Keratinocyte (primary cell): ENCODE data around the gene ETV5. TPM values are rescaled to one million over a fixed set of nuclear protein-coding genes. Genes with fewer than 3 reads are reported as not detected.

ENCODE experiments used
- DNase-seq: peaks from one replicate; pipeline ENCODE4 v3.0.0-alpha.2; 2011; ENCODE audit warnings: low read depth, missing footprints, low spot score
- FAIRE-seq: peaks from 2 replicates; lab custom pipeline; 2011; peaks lifted over from hg19 to GRCh38; lab: Jason Lieb, UNC
- H2AFZ ChIP-seq: 2 replicates; pipeline ENCODE4 v1.6.0; 2012; ENCODE audit warnings: low read length, control low read depth, inconsistent platforms; ENCODE audit not compliant: control insufficient read depth
- H3K27ac ChIP-seq: 2 replicates; pipeline ENCODE4 v1.5.1; 2011; ENCODE audit warnings: low read length; ENCODE audit not compliant: control insufficient read depth, insufficient read depth
- H3K27me3 ChIP-seq: 3 replicates; pipeline ENCODE4 v1.6.0; 2011; ENCODE audit warnings: low read length; ENCODE audit not compliant: control insufficient read depth, insufficient read depth; ENCODE audit errors: extremely low read depth
- H3K36me3 ChIP-seq, 2 experiments: 2 replicates in 1 of 2; 3 replicates in 1 of 2; pipeline ENCODE4 v1.5.1; 2011; ENCODE audit warnings: low read length in 2 of 2, mild to moderate bottlenecking in 1 of 2; ENCODE audit not compliant: control insufficient read depth in 2 of 2, insufficient read depth in 2 of 2; ENCODE audit errors: extremely low read depth in 1 of 2
- H3K4me1 ChIP-seq: 3 replicates; pipeline ENCODE4 v1.5.1; 2011; ENCODE audit warnings: low read length; ENCODE audit not compliant: control insufficient read depth, insufficient read depth; ENCODE audit errors: extremely low read depth
- H3K4me2 ChIP-seq: 3 replicates; pipeline ENCODE4 v1.6.0; 2011; ENCODE audit warnings: low read depth, low read length; ENCODE audit not compliant: control insufficient read depth, insufficient read depth; ENCODE audit errors: extremely low read depth
- H3K4me3 ChIP-seq, 3 experiments: fragments of 200-600 bp in 1 of 3; sonication (generic) in 1 of 3; 2 replicates in 2 of 3; 3 replicates in 1 of 3; pipeline ENCODE4 v1.5.1; 2011 to 2016; ENCODE audit warnings: low read length in 3 of 3, mild to moderate bottlenecking in 3 of 3, control low read depth in 2 of 3, inconsistent platforms in 1 of 3, low read depth in 1 of 3, mixed read lengths in 1 of 3, mixed run types in 1 of 3, moderate library complexity in 1 of 3; ENCODE audit not compliant: control insufficient read depth in 2 of 3, insufficient read depth in 2 of 3; ENCODE audit errors: extremely low read depth in 1 of 3
- H3K79me2 ChIP-seq: 2 replicates; pipeline ENCODE4 v1.6.0; 2012; ENCODE audit warnings: low read length; ENCODE audit not compliant: control insufficient read depth, insufficient read depth
- H3K9ac ChIP-seq: 3 replicates; pipeline ENCODE4 v1.6.0; 2011; ENCODE audit warnings: low read length; ENCODE audit not compliant: control insufficient read depth, insufficient read depth; ENCODE audit errors: extremely low read depth
- H3K9me1 ChIP-seq: 3 replicates; pipeline ENCODE4 v1.6.0; 2011; ENCODE audit warnings: low read length; ENCODE audit not compliant: control insufficient read depth, insufficient read depth; ENCODE audit errors: extremely low read depth
- H3K9me3 ChIP-seq: 2 replicates; pipeline ENCODE4 v1.5.1; 2012; ENCODE audit warnings: low read depth, low read length; ENCODE audit not compliant: control insufficient read depth
- H4K20me1 ChIP-seq: 3 replicates; pipeline ENCODE4 v1.6.0; 2011; ENCODE audit warnings: low read length; ENCODE audit not compliant: control insufficient read depth, insufficient read depth; ENCODE audit errors: extremely low read depth
- CTCF ChIP-seq, 3 experiments: IDR thresholded peaks in 1 of 3; conservative IDR thresholded peaks in 1 of 3; optimal IDR thresholded peaks in 1 of 3; 2 replicates in 2 of 3; 3 replicates in 1 of 3; pipeline versions ENCODE3 to v1.5.1; 2011; ENCODE audit warnings: low read length in 3 of 3, mild to moderate bottlenecking in 3 of 3, moderate library complexity in 2 of 3, control low read depth in 1 of 3, inconsistent platforms in 1 of 3; ENCODE audit not compliant: insufficient read depth in 2 of 3; ENCODE audit errors: extremely low read depth in 1 of 3
- EZH2 ChIP-seq: IDR thresholded peaks from one replicate; pipeline ENCODE4 v1.6.1; 2012; ENCODE audit warnings: inconsistent platforms, mild to moderate bottlenecking, low read length, moderate library complexity
- dilution Hi-C: fragments of 300-500 bp; cut with MboI; formaldehyde crosslinking; loops from one replicate; pipeline ENCODE4 v1.7.0; 2020; ENCODE audit warnings: low sequenced_read_pairs; ENCODE audit not compliant: extremely low pct_ligation_motif_present
- polyA plus RNA-seq, 5 experiments: library from polyadenylated mRNA; depleted of rRNA in 3 of 5; stranded (reverse) in 3 of 5; stranded (forward) in 1 of 5; unstranded in 1 of 5; fragments of >200 nt; gene quantifications; 1 replicate in 1 of 5; 2 replicates in 3 of 5; 3 replicates in 1 of 5; pipeline versions ENCODE4 v1.2.1 to v1.2.3, GENCODE V29; 2011 to 2012; ENCODE audit warnings: missing spikeins in 2 of 5, low read depth in 1 of 5, low replicate concordance in 1 of 5

ETV5 gene
- polyA plus RNA-seq, 1 donor (not counting 4 experiments of a cell fraction or from before 2014, with no cell fraction given) = 28.7 TPM

GRCh38 chr3:186054792-186055352, 54.0 kb downstream of the ETV5 start:
- H3K4me2 ChIP-seq = no peak overlapping the region
- no peaks in the 10 kb centered on the region for H3K79me2 ChIP-seq
- H3K9ac ChIP-seq = no peak overlapping the region
- no peaks in the 10 kb centered on the region for H3K9me3 ChIP-seq
- H4K20me1 ChIP-seq = no peaks in the 10 kb centered on the region
- no peak overlapping the region for H3K4me3 ChIP-seq
- peaks cover 2% of the 10 kb centered on the region for H3K9me1 ChIP-seq
- H2AFZ ChIP-seq = no peak overlapping the region
- dilution Hi-C loops = no loop called here
- H3K27ac ChIP-seq = no peak overlapping the region
- no peak for FAIRE-seq
- TF ChIP-seq EZH2 = no peak
- no peak for TF ChIP-seq CTCF (optimal IDR thresholded peaks at IDR 0.05 in 1 of 3, IDR thresholded peaks at IDR 0.05 in 1 of 3, conservative IDR thresholded peaks at IDR 0.05 in 1 of 3; ENCODE audit: extremely low read depth in 1 of 3, insufficient read depth in 2 of 3, low read length in 3 of 3)
- no peaks in the 10 kb centered on the region for H3K4me1 ChIP-seq
- no peaks in the 10 kb centered on the region for H3K27me3 ChIP-seq
- H3K36me3 ChIP-seq = peaks cover 27 to 53% of the 10 kb centered on the region in 2 experiments
- DNase-seq = no peak

- FAIRE-seq = no peak
- H3K4me3 ChIP-seq = no peak overlapping the region
- H3K27me3 ChIP-seq = no peaks in the 10 kb centered on the region
These were observed 54.7 kb downstream of the ETV5 start for GRCh38 chr3:186053954-186054791.

More at GRCh38 chr3:186053954-186054791, 54.7 kb downstream of the ETV5 start:
- no peaks in the 10 kb centered on the region for H3K79me2 ChIP-seq
- peaks cover 2% of the 10 kb centered on the region for H3K9me1 ChIP-seq
- DNase-seq = no peak
- TF ChIP-seq CTCF (optimal IDR thresholded peaks at IDR 0.05 in 1 of 3, IDR thresholded peaks at IDR 0.05 in 1 of 3, conservative IDR thresholded peaks at IDR 0.05 in 1 of 3; ENCODE audit: extremely low read depth in 1 of 3, insufficient read depth in 2 of 3, low read length in 3 of 3) = no peak
- TF ChIP-seq EZH2 = no peak
- H3K4me1 ChIP-seq = no peaks in the 10 kb centered on the region
- no peaks in the 10 kb centered on the region for H4K20me1 ChIP-seq
- no peak overlapping the region for H2AFZ ChIP-seq
- peaks cover 27 to 51% of the 10 kb centered on the region in 2 experiments for H3K36me3 ChIP-seq
- no peak overlapping the region for H3K27ac ChIP-seq
- no peaks in the 10 kb centered on the region for H3K9me3 ChIP-seq
- dilution Hi-C loops = no loop called here
- H3K9ac ChIP-seq = no peak overlapping the region
- H3K4me2 ChIP-seq = no peak overlapping the region
